GM19351 (cell line): ENCODE measurements around the gene TES.
A peak's percentile ranks its signal among the peaks of the same experiment; 100 is the strongest.
"Not testable (repeated sequence)": the region's sequence is repeated elsewhere in the genome, so short reads cannot be mapped to it uniquely, and the experiment has no call there.

Source experiments
- ATAC-seq: cut with Tn5 transposase; IDR thresholded peaks from one replicate; pipeline ENCODE4 v1.9.1; 2021; ENCODE audit warnings: mild to moderate bottlenecking, moderate library complexity; ENCODE audit not compliant: unreplicated experiment

TES gene

DNA sequence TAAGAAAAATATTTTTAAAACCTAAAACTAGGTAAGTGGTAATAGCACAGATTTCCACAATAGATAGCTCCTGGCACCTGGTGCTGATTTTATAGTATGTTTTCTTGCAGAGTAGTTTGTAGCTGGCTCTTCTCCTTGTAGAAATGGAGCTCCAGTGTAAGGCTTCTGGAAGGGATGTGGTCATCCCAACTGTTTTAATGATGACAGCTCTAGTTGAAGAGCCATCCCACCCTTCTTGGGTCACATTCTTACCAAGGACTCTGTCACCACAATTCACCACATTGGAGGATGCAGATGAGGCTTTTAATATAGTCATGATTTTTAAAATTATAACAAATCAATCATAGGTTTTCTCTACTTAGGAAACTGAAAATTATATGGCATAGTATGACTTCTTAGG lies 31.0 kb downstream of the TES start:
- no peak for ATAC-seq

DNA sequence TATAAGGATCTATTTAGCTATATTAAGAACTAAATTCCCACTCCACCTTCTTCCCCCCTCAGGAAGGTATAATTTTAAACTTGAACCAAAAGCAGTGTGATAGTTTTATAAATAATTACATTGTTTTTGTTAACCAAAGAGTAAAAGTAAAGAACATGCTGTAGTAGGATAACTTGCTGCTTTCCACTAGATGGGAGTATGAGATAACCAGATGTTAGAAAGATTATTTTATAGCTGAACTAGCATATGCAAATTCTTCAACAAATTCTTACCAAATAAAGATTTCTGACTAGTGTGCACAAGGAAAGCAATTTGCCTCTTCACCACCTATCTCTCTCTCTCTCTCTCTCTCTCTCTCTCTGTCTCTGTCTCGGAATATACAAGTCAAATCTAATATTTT lies 31.8 kb downstream of the TES start:
- no peak for ATAC-seq

DNA sequence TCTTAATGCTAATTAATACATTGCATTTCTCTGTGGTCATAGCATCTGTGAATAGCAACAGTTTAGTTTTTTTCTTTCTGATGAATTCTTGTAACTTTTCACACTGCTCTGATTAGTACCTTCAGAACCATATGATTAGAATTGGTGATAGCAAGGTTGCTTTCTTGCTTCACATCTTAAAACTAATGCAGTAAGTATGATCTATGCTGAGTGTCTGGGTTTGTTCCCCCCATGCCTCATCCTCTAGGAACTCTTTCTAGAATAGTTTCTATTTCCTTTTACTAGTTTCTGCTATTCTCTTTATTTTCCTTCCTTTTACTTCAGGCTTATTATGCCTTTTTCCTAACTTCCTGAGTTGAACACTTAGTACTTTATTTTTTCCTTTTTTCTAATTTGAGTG lies 32.4 kb downstream of the TES start:
- no peak for ATAC-seq

DNA sequence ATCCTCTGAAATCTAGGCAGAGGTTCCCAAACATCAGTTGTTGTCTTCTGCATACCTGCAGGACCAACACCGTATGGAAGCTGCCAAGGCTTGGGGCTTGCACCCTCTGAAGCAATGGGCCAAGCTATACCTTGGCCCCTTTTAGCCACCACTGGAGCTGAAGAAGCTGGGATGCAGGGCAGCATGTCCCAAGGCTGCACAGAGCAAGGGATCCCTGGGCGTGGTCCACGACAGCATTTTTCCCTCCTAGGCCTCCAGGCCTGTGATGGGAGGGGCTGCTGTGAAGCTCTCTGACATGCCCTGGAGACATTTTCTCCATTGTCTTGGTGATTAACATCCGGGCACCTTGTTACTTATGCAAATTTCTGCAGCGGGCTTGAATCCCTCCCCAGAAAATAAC lies 34.5 kb downstream of the TES start:
- ATAC-seq = not testable (repeated sequence)

DNA sequence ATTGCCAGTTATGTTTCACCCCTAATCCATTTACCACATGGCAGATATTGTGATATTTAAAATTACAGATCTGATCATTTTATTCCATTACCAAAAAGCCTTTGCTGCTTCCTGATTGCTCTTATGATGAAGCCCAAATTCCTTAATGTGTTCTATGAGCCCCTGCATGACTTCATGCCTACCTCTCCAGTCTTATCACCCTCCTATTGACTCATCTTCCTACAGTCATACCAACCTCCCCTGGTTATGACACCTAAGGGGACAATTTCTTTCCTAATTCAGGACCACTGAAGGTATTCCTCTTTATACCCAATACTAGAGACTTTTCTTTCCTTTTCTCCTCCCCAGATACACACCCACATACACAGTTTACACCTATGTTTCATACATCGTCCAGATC lies 36.0 kb downstream of the TES start:
- ATAC-seq = no peak

DNA sequence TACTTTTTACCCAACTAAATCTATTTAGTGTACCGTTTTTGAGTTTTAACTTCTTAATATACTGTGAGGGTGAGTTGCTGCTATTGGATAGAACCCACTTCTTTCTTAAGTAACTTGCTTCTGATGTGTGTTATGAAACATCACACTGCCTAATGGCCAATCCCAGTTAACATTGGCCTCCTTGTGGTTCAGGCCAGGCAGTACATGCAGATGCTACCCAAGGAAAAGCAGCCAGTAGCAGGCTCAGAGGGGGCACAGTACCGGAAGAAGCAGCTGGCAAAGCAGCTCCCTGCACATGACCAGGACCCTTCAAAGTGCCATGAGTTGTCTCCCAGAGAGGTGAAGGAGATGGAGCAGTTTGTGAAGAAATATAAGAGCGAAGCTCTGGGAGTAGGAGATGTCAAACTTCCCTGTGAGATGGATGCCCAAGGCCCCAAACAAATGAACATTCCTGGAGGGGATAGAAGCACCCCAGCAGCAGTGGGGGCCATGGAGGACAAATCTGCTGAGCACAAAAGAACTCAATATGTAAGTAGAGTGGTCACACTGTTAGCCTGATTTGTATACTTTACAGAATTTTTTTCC lies 39.7 kb downstream of the TES start:
- ATAC-seq = peak; percentile 75

DNA sequence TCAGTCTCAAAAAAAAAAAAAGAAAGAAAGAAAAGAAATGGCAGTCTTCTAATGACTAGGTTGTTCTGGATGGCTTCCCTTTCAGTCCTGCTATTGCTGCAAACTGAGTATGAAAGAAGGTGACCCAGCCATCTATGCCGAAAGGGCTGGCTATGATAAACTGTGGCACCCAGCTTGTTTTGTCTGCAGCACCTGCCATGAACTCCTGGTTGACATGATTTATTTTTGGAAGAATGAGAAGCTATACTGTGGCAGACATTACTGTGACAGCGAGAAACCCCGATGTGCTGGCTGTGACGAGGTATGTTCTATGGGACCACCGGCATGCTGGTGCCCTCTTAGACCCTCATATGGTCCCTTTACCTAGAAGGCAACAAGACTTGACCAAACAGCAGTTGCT lies 41.3 kb downstream of the TES start:
- no peak for ATAC-seq

DNA sequence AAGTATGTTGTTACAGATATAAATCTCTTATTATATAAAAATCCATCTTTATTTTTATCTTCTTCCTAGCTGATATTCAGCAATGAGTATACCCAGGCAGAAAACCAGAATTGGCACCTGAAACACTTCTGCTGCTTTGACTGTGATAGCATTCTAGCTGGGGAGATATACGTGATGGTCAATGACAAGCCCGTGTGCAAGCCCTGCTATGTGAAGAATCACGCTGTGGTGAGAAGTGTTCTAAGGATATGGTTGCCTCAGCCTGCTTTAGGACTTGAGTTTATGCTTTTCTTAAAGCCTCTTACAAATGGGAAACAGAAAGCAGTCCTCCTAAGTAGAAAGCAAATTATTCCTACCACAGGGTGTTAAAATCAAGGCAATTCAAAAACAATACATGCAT lies 41.9 kb downstream of the TES start:
- no peak for ATAC-seq

DNA sequence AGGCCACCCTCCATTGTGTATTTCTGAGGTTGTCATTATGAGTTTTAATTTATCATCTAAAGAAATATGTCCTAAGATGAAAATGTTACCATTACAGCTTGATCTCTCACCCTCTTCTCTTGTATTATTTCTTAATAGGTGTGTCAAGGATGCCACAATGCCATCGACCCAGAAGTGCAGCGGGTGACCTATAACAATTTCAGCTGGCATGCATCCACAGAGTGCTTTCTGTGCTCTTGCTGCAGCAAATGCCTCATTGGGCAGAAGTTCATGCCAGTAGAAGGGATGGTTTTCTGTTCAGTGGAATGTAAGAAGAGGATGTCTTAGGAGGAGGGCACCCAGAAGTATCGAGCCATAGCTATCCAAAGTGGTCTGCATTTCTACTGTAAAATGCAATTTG lies 46.8 kb downstream of the TES start:
- ATAC-seq = no peak

DNA sequence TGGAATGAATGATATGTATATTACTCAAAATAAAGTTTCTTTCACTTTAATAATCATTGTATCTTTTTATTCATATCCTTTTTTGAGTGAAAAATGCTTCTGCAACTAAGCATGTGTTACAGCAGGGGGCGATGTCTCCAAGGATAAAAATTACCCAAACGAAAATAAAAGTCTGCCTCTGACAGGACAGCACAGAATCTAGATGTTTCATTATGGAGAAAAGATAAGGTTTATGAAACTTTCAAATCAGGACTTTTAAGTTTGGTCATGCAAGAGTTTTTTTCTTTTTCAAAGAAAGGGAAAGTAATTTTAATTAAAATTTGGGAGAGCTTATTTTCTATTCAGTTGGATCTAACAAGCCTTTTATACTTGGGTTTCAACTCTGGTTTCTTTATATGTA lies 48.4 kb downstream of the TES start:
- ATAC-seq = no peak

DNA sequence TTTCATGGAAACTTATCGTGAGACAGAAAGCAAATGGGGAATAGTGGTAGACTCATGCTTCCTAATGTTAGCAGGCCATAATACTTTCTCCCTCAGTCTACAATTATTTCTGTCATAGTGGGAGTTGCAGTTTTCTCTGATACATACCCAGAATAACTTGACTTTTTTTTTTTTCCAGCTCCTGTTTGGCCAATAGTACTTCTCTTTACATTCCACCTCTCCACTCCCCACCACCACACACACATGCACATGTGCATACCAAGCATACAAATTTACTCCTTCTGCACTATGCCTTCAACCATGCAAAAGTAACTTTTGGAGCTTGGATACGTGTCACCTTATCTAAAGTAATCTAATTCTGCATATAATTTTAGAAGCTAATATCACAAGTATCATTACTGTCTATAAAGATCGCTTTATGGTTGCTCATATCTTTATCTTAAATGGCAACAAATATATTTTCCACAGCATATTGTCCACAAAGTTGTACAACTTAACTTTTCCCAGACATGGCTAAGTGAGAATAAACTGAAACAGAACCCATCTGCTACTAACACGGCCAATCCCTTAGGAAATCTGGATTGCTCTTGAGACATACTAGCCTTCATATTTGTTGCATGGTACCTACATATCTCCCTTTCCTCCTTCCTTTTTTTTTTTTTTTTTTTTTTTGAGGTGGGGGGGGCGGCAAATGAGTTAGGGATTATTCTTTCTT lies 49.0 kb downstream of the TES start:
- no peak for ATAC-seq

DNA sequence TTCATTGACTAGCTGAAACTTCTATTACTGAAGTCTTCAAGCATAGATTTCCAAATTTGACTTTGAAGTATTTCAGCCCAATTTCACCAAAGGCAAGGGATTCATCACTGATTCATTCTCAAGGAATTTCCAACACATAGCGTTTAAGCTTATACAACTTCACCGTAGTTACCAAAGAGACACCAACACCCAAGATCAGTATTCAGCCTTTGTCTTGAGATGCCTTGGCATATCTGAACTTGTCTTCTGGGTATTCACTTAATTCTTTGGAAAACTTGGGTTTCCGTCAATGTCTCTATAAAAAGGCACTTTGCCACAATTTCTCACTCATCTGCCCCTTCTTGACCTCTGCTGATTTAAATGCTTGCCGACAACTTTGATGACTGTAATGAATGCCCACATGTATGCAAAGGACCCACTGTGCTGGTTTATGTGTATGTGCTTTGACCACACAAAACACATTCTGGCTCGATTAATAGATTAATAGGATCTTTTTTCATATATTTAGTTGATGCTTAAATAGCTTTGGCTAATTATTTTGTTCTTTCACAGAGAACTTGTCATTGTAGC lies 49.6 kb downstream of the TES start:
- ATAC-seq = no peak

DNA sequence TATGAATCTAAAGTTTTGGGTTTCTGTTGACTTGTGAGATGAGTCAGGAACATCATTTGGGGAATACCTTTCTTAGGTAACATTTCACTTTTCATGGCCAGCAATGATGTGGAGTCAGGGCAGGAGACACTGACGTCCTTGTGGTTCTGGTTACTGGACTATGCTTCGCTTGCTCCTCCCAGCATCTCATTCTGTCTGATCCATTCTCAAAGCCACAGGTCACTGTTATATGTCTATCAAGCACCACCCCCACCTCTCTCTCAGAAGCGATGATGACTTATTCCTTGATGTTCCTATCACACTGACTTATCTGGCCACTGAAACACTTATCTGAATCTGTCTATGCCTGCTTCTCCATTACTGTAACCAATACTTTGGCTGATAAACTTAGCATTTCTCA lies 51.6 kb downstream of the TES start:
- ATAC-seq = no peak

DNA sequence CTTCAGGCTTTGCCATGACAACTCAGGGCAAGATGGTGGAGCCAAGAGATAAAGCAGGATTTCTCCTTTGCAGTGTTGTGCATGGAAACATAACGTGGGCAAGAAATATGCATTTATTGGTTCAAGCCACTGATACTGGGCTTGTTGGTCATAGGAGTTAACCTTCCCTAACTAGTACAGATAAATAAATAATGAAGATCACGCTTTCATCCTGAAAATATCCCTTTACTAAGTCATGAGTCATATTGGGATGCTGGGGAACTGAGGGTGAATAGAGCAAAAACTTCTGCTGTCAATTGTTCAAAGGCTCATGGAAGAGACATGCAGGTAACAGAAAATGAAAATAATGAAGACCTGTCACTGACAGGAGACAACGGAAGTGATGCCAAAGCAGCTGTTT lies 55.5 kb downstream of the TES start:
- ATAC-seq = no peak

DNA sequence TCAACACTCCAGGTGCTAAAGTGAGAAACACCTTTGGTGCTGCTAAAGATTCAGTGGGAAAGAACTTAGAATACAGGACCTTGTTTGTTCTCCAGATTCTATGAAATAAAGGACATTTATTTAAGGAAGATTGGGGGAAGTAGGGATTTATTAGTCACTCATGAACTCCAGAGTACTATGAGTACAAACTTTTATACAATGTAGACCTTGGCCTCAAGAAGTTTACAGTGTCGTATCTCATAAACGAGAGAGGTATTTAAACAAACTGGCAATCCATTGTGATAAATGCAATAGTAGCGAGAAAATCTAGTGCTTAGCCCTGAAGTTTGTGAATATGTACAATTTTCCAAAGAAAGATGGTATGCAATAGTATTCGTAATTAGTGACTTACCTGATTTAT lies 59.1 kb downstream of the TES start:
- ATAC-seq = no peak

DNA sequence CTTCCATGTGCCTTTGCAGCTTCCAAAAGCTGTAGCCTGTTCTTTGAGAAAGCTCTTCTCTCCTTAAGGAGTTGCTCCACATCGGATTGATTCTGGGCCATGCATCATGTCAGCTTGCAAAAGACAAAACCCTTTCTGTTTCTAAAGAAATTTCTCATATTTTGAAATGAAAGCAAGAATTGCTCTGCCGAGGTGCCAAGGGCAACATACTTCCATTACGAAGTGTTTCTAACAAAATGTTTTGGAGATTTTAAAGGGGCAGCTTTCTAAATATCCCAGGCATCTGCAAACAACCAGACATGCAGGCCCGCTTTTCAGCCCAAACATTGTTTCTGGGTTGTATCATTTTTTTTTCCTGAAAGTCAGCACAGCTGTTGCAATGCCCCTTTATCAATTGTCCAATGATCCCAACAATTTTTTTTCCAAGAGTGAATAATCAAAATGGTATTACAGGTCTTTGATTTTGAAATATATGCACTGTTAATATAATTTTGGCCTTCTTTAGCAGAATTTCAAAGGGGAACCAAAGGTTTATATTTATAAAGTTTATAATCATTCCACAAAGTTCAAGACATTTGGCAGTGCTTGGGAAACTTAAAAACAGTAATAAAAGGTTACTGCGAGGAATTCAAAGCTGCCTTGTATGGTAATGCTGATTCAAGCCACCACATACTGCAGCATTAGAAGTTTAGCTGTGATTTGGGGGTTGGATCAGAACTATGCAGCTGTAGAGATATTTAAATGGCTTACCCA lies 61.0 kb downstream of the TES start:
- ATAC-seq = no peak

DNA sequence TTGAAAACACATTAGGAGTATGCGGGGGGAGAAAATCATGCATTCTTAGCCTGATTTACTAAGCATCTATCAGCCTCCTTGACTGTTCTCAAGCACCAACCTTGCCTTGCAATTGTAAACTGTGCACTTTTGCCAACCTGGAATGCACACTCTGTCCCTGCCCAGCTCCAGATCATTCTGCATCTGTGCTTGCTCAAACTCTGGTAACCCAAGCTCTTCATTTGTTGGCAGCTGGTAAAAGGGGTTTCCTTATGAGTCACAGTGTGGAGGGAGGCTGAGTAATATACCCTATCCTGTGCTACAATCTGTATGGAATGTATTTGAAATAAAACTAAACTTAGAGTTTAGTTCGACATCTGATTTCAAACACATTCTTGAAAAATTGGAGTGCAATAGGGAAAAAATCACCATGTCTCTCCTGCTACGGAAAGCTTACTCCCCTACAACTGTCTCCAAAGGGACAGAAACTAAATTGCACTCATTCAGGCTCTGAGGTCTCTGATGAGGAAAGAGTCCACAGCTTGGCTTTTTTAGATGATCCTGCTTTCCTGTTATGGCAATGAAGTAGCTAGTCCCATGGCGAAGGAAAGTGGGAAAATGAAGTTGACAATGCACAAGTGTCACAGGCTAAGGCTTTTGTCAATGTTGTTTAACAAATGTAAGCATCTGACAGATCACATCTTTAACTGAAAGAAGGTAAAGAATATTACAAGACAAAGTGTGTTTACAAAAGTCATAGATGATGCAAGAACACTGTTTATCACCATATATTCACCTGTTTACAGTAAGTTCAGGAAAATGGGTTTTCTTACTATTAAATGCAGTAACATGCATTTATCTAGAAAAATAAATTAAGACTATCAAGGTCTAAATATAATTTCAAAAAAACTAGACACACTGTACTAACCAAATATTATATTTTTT lies 61.9 kb downstream of the TES start:
- peak; percentile 60 for ATAC-seq

DNA sequence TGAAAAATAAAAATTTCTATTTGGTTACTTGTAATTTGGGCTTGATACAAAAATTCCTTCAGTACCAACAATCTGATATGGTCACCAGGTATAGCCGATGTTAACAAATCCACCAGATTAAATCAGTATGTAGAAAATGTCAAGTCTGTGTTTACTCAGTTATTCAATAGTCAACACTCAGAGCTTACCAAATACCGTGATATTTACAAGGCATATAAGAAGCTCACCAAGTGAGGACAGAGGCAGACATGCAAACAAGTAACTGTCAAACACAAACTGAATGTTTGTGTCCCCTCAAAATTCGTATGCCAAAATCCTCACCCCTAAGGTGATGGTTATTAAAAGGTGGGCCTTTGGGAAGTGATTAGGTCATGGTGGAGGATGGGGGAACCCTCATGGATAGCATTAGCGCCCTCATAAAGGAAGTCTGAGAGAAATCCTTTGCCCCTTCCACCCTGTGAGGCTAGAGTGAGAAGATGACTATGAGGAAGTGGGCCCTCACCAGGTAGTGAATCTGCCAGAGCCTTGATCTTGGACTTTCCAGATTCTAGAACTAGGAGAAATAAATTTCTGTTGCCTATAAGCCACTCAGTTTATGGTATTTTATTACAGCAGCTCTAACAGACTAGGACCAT lies 63.1 kb downstream of the TES start:
- ATAC-seq = no peak

DNA sequence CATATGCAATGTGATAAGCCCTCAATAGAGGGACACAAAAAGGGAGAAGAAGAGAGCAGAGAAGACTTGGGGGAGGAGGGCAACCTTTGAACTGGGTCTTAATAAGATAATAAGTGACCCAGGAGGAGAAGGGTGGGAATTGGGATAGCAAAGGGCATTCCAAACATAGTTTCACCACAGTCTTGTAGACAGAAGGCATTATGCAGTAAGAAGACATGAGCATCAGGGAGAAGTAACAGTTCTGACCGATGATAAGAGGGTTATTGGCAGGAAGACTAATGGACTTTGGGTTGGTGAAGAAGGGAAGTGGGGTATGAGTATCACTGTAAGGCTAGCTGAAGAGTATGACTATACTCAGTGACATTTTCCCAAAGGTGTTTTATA lies 63.6 kb downstream of the TES start:
- ATAC-seq = no peak

DNA sequence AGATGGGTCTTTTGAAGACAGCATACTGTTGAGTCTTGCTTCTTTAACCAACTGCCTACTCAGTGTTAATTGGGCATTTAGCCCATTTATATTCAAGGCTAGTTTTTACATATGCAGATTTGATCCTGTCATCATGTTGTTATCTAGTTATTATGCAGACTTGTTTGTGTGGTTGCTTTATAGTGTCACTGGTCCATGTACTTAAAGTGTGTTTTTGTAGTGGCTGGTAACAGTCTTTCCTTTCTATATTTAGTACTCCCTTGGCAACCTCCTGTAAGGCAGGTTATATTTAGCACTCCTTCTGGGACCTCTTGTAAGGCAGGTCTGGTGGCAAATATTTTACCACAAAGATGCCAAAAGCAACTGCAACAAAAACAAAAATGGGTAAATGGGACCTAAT lies 66.7 kb downstream of the TES start:
- ATAC-seq = no peak

DNA sequence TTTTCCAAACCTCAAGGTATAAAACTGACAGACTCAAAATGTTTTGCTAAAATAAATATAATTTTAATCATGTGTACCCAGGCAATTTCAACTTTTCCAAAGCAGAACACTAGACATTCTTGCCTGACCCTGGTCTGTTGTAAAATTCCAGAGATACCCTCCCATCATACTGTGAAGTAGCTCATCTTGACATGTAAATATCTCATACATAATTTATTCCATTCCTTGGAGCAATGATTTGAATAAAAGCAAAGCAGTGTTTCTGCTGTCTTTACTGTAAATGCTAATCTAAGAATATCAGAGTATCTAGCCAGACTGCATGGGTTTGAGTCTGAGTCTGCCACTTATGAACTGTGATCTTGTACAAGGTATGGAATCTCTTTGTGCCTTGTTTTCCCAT lies 68.9 kb downstream of the TES start:
- no peak for ATAC-seq
